SK-N-SH (cell line): ENCODE data around the gene MAGI2. TPM values are rescaled to one million over a fixed set of nuclear protein-coding genes. Genes with fewer than 3 reads are reported as not detected.

Experiments
- CTCF ChIA-PET: fragments of 300-600, 350-600 bp; formaldehyde crosslinking; extraction: SDS; loops from one replicate; lab custom pipeline; 2021; lab: Yijun Ruan, JAX
- POLR2A ChIA-PET: fragments of 350-600 bp; sonication (Branson Sonifier 250); formaldehyde crosslinking; extraction: SDS; loops from one replicate; lab custom pipeline; 2020; ENCODE audit warnings: antibody characterized with exemption, inconsistent platforms; lab: Yijun Ruan, JAX
- DNase-seq: peaks from one replicate; pipeline ENCODE4 v3.0.0; 2012
- H2AFZ ChIP-seq: fragments of 200-600 bp; sonication (generic); 2 replicates; pipeline ENCODE4 v1.8.1; 2016; ENCODE audit warnings: antibody characterized with exemption, mild to moderate bottlenecking, low read depth
- H3F3A ChIP-seq: fragments of 200-600 bp; sonication (generic); replicated peaks from 2 replicates; pipeline ENCODE3; 2016; ENCODE audit warnings: antibody characterized with exemption, mild to moderate bottlenecking; ENCODE audit not compliant: insufficient read depth
- H3K27ac ChIP-seq, 2 experiments: fragments of 200-500 bp in 1 of 2; fragments of 200-600 bp in 1 of 2; sonication (Bioruptor generic) in 1 of 2; sonication (generic), shearing (Covaris generic) in 1 of 2; 2 replicates each; pipeline versions ENCODE4 v1.5.1 to v1.6.1; 2014 to 2016; ENCODE audit warnings: low read depth in 2 of 2, inconsistent platforms in 1 of 2, low read length in 1 of 2, mild to moderate bottlenecking in 1 of 2, mixed read lengths in 1 of 2
- H3K27me3 ChIP-seq: fragments of 200-600 bp; sonication (generic), shearing (Covaris generic); 2 replicates; pipeline ENCODE4 v1.6.1; 2016; ENCODE audit warnings: mixed run types; ENCODE audit not compliant: insufficient read depth
- H3K36me3 ChIP-seq, 2 experiments: fragments of 200-500 bp in 1 of 2; fragments of 200-600 bp in 1 of 2; sonication (Bioruptor generic) in 1 of 2; sonication (generic) in 1 of 2; replicated peaks in 1 of 2; 2 replicates each; pipeline versions ENCODE3 to v1.5.1; 2014 to 2016; ENCODE audit warnings: low read length in 1 of 2, mild to moderate bottlenecking in 1 of 2; ENCODE audit not compliant: insufficient read depth in 2 of 2, control insufficient read depth in 1 of 2
- H3K4me1 ChIP-seq, 2 experiments: fragments of 200-500 bp in 1 of 2; fragments of 200-600 bp in 1 of 2; sonication (Bioruptor generic) in 1 of 2; sonication (generic), shearing (Covaris generic) in 1 of 2; 2 replicates each; pipeline versions ENCODE4 v1.5.1 to v1.6.1; 2014 to 2016; ENCODE audit warnings: low read depth in 1 of 2, low read length in 1 of 2, mixed run types in 1 of 2; ENCODE audit not compliant: insufficient read depth in 2 of 2, control insufficient read depth in 1 of 2
- H3K4me2 ChIP-seq: fragments of 200-600 bp; sonication (generic), shearing (Covaris generic); 2 replicates; pipeline ENCODE4 v1.6.1; 2017; ENCODE audit warnings: mixed run types
- H3K4me3 ChIP-seq, 2 experiments: fragments of 200-500 bp in 1 of 2; fragments of 200-600 bp in 1 of 2; sonication (Bioruptor generic) in 1 of 2; sonication (generic), shearing (Covaris generic) in 1 of 2; 2 replicates each; pipeline versions ENCODE4 v1.5.1 to v1.8.1; 2014 to 2016; ENCODE audit warnings: low read depth in 2 of 2, inconsistent platforms in 1 of 2, low read length in 1 of 2, mild to moderate bottlenecking in 1 of 2, mixed read lengths in 1 of 2, moderate library complexity in 1 of 2
- H3K79me2 ChIP-seq: fragments of 200-600 bp; sonication (generic); 2 replicates; pipeline ENCODE4 v1.8.1; 2017; ENCODE audit warnings: mild to moderate bottlenecking; ENCODE audit not compliant: insufficient read depth
- H3K9ac ChIP-seq: fragments of 200-600 bp; sonication (generic); 2 replicates; pipeline ENCODE4 v1.6.1; 2017; ENCODE audit warnings: mixed run types
- H3K9me2 ChIP-seq: fragments of 200-600 bp; sonication (generic); 2 replicates; pipeline ENCODE4 v1.6.1; 2017; ENCODE audit warnings: mixed run types
- H3K9me3 ChIP-seq: fragments of 200-600 bp; sonication (generic); 2 replicates; pipeline ENCODE4 v1.6.1; 2017; ENCODE audit warnings: mixed run types, mild to moderate bottlenecking, moderate library complexity
- H4K20me1 ChIP-seq: fragments of 200-600 bp; sonication (generic); 2 replicates; pipeline ENCODE4 v1.6.1; 2017; ENCODE audit warnings: mild to moderate bottlenecking, mixed run types; ENCODE audit not compliant: insufficient read depth
- CTCF ChIP-seq: fragments of 200-600 bp; sonication (generic); IDR thresholded peaks from 2 replicates; pipeline ENCODE4 v1.6.1; 2017; ENCODE audit warnings: antibody characterized with exemption, mild to moderate bottlenecking, moderate library complexity
- ELF1 ChIP-seq: IDR thresholded peaks from 2 replicates; pipeline ENCODE4 v1.4.0; 2012
- EP300 ChIP-seq, 2 experiments: IDR thresholded peaks; 2 replicates each; pipeline versions ENCODE4 v1.4.0 to v1.6.1; 2012; ENCODE audit warnings: borderline replicate concordance in 1 of 2, low read depth in 1 of 2, low read length in 1 of 2
- JUND ChIP-seq: IDR thresholded peaks from 2 replicates; pipeline ENCODE4 v1.4.0; 2012
- MEF2A ChIP-seq: IDR thresholded peaks from 2 replicates; pipeline ENCODE4 v1.4.0; 2012; ENCODE audit warnings: low read depth, borderline replicate concordance
- RAD21 ChIP-seq: IDR thresholded peaks from 2 replicates; pipeline ENCODE4 v1.6.1; 2012; ENCODE audit warnings: mild to moderate bottlenecking, low read length
- REST ChIP-seq: IDR thresholded peaks from 2 replicates; pipeline ENCODE4 v1.6.1; 2012; ENCODE audit warnings: mild to moderate bottlenecking, low read depth, low read length, moderate library complexity
- SMC3 ChIP-seq: IDR thresholded peaks from 2 replicates; pipeline ENCODE4 v1.6.1; 2012; ENCODE audit warnings: low read depth, low read length, improper control_type of control experiment
- TCF12 ChIP-seq: IDR thresholded peaks from 2 replicates; pipeline ENCODE4 v1.4.0; 2012
- USF2 ChIP-seq: fragments of 150-350 bp; IDR thresholded peaks from 2 replicates; pipeline ENCODE4 v1.6.1; 2017; ENCODE audit warnings: antibody characterized with exemption, low read length, low read depth, borderline replicate concordance
- WGBS: methylation state at CpG from one replicate; pipeline ENCODE4 v1.1.6; 2017; ENCODE audit warnings: low lambda C conversion rate; 5-methylcytosine and 5-hydroxymethylcytosine counted together
- polyA plus RNA-seq, 3 experiments: library from polyadenylated mRNA; depleted of rRNA; stranded (reverse); fragments of >200 nt; gene quantifications; 2 replicates each; pipeline ENCODE4 v1.2.3, GENCODE V29; 2012

Gene MAGI2
- polyA plus RNA-seq, 1 of the 3 experiments (the other 2 are of a cell fraction): 1.1 TPM

- POLR2A ChIA-PET: no interaction called here
- H3K79me2 ChIP-seq: no peaks in the 10 kb centered on the region
Observed at GRCh38 chr7:79347351-79347750, 106.1 kb downstream of the MAGI2 start.

More at GRCh38 chr7:79347351-79347750, 106.1 kb downstream of the MAGI2 start:
- no peaks in the 10 kb centered on the region for H3K36me3 ChIP-seq
- no peak overlapping the region for H3K4me2 ChIP-seq
- H3F3A ChIP-seq: no peaks in the 10 kb centered on the region
- no peaks in the 10 kb centered on the region for H4K20me1 ChIP-seq
- no peak for TF ChIP-seq CTCF
- TF ChIP-seq USF2: no peak
- TF ChIP-seq JUND: no peak
- TF ChIP-seq SMC3: no peak
- TF ChIP-seq MEF2A: no peak
- no peak for TF ChIP-seq RAD21
- no peak for TF ChIP-seq REST
- no peak for TF ChIP-seq ELF1
- no peak for TF ChIP-seq TCF12
- no peak for TF ChIP-seq EP300 (IDR thresholded peaks at IDR 0.05; ENCODE audit: borderline replicate concordance in 1 of 2, low read depth in 1 of 2, low read length in 1 of 2)
- H3K9ac ChIP-seq: no peak overlapping the region
- no peaks in the 10 kb centered on the region for H3K9me2 ChIP-seq
- H2AFZ ChIP-seq: no peak overlapping the region
- 47% methylated on average over 3 of the region's 3 CpGs for WGBS
- no peaks in the 10 kb centered on the region for H3K27me3 ChIP-seq
- no peaks in the 10 kb centered on the region; a peak in 1 of 4 replicates for H3K4me1 ChIP-seq
- DNase-seq: no peak
- no peak overlapping the region; a peak in 1 of 4 replicates for H3K27ac ChIP-seq
- CTCF ChIA-PET: interaction anchor here (0.7 to 3.5 kb wide), 2 partner anchors 49 to 908 kb away, joined by 3 to 10 read pairs; no protein-coding TSS in a partner anchor
- H3K4me3 ChIP-seq: no peak overlapping the region
- H3K9me3 ChIP-seq: no peaks in the 10 kb centered on the region; the same call in 1 of the 2 replicates
